Measurements from ENCODE around the gene LAMA2. TPM values are rescaled to one million over a fixed set of nuclear protein-coding genes. Genes with fewer than 3 reads are reported as not detected.

The LAMA2 gene
- total RNA-seq, 1 donor from 2014 or later, result 115 TPM

GRCh38 chr6:129188306-129188705 lies 305.4 kb downstream of the LAMA2 start:
- no peak for DNase-seq
- ATAC-seq (ENCODE audit: poor library complexity), result no peak
- intact Hi-C loops (cut with DNase I), result no loop called here

GRCh38 chr6:129188795-129189194 lies 305.9 kb downstream of the LAMA2 start:
- intact Hi-C loops (cut with DNase I), result no loop called here
- DNase-seq (no peak), ATAC-seq (ENCODE audit: poor library complexity) (no peak)

GRCh38 chr6:129189266-129189665 lies 306.3 kb downstream of the LAMA2 start:
- no peak for ATAC-seq (ENCODE audit: poor library complexity)
- intact Hi-C loops (cut with DNase I), result no loop called here
- DNase-seq, result no peak

- DNase-seq, result no peak
- intact Hi-C loops (cut with DNase I), result no loop called here
- ATAC-seq (ENCODE audit: poor library complexity), result no peak
These were observed 308.3 kb downstream of the LAMA2 start for GRCh38 chr6:129191235-129191634.

GRCh38 chr6:129192458-129192989 lies 309.6 kb downstream of the LAMA2 start:
- ATAC-seq (ENCODE audit: poor library complexity), result no peak
- intact Hi-C loops (cut with DNase I), result no loop called here
- peak; percentile 35 for DNase-seq

- intact Hi-C loops (cut with DNase I), result no loop called here
- ATAC-seq (ENCODE audit: poor library complexity) (no peak), DNase-seq (no peak)
These were observed 311.5 kb downstream of the LAMA2 start for GRCh38 chr6:129194306-129194941.

- ATAC-seq (ENCODE audit: poor library complexity) (no peak), DNase-seq (no peak)
- intact Hi-C loops (cut with DNase I), result no loop called here
These were observed 312.2 kb downstream of the LAMA2 start for GRCh38 chr6:129195161-129195560.

GRCh38 chr6:129195643-129196042 lies 312.7 kb downstream of the LAMA2 start:
- ATAC-seq (ENCODE audit: poor library complexity) (peak; percentile 18), DNase-seq (no peak)
- intact Hi-C loops (cut with DNase I), result no loop called here

- DNase-seq (no peak), ATAC-seq (ENCODE audit: poor library complexity) (no peak)
- intact Hi-C loops (cut with DNase I), result no loop called here
These were observed 314.2 kb downstream of the LAMA2 start for GRCh38 chr6:129197154-129197553.

- ATAC-seq (ENCODE audit: poor library complexity) (no peak), DNase-seq (no peak)
- intact Hi-C loops (cut with DNase I), result no loop called here
These were observed 317.2 kb downstream of the LAMA2 start for GRCh38 chr6:129200151-129200550.

- intact Hi-C loops (cut with DNase I), result no loop called here
- ATAC-seq (ENCODE audit: poor library complexity) (no peak), DNase-seq (no peak)
These were observed 320.4 kb downstream of the LAMA2 start for GRCh38 chr6:129203190-129203900.

- DNase-seq (no peak), ATAC-seq (ENCODE audit: poor library complexity) (no peak)
- intact Hi-C loops (cut with DNase I), result no loop called here
These were observed 323.9 kb downstream of the LAMA2 start for GRCh38 chr6:129206821-129207220.

- no peak for DNase-seq
- ATAC-seq (ENCODE audit: poor library complexity), result no peak
- intact Hi-C loops (cut with DNase I), result no loop called here
These were observed 324.9 kb downstream of the LAMA2 start for GRCh38 chr6:129207832-129208231.

- ATAC-seq (ENCODE audit: poor library complexity) (no peak), DNase-seq (no peak)
- intact Hi-C loops (cut with DNase I), result no loop called here
These were observed 325.6 kb downstream of the LAMA2 start for GRCh38 chr6:129208415-129209034.

- ATAC-seq (ENCODE audit: poor library complexity) (no peak), DNase-seq (no peak)
- intact Hi-C loops (cut with DNase I), result no loop called here
These were observed 326.4 kb downstream of the LAMA2 start for GRCh38 chr6:129209355-129209754.

- intact Hi-C loops (cut with DNase I), result no loop called here
- DNase-seq (no peak), ATAC-seq (ENCODE audit: poor library complexity) (peak; percentile 38)
These were observed 327.7 kb downstream of the LAMA2 start for GRCh38 chr6:129210684-129211083.

- ATAC-seq (ENCODE audit: poor library complexity) (no peak), DNase-seq (no peak)
- intact Hi-C loops (cut with DNase I), result no loop called here
These were observed 328.7 kb downstream of the LAMA2 start for GRCh38 chr6:129211626-129212025.

- intact Hi-C loops (cut with DNase I), result no loop called here
- no peak for DNase-seq
- no peak for ATAC-seq (ENCODE audit: poor library complexity)
These were observed 329.1 kb downstream of the LAMA2 start for GRCh38 chr6:129212081-129212480.

- intact Hi-C loops (cut with DNase I), result no loop called here
- no peak for DNase-seq
These were observed 332.3 kb downstream of the LAMA2 start for GRCh38 chr6:129215246-129215645.

More at GRCh38 chr6:129215246-129215645, 332.3 kb downstream of the LAMA2 start:
- ATAC-seq (ENCODE audit: poor library complexity), result no peak

Data from Right ventricle myocardium superior (tissue), 1 donor.